Retinal pigment epithelial cell (primary cell): ENCODE data around the gene DUSP7.

ENCODE experiments used
- DNase-seq: peaks from one replicate; pipeline ENCODE4 v3.0.0-alpha.2; 2010; ENCODE audit warnings: low read depth
- H3K4me3 ChIP-seq: 2 replicates; pipeline ENCODE4 v1.5.1; 2011; ENCODE audit warnings: mild to moderate bottlenecking, low read length, control low read depth, moderate library complexity
- CTCF ChIP-seq: conservative IDR thresholded peaks from 2 replicates; pipeline ENCODE4 v1.5.1; 2011; ENCODE audit warnings: low read depth, low read length, control low read depth, inconsistent platforms

DUSP7 gene

GRCh38 chr3:52025453-52025852 is 30.9 kb downstream of the DUSP7 start:
- DNase-seq, result no peak
- no peak overlapping the region for H3K4me3 ChIP-seq
- TF ChIP-seq CTCF, result no peak

GRCh38 chr3:52024765-52025452 is 31.5 kb downstream of the DUSP7 start:
- DNase-seq, result no peak
- H3K4me3 ChIP-seq, result no peak overlapping the region
- TF ChIP-seq CTCF, result no peak

DNA sequence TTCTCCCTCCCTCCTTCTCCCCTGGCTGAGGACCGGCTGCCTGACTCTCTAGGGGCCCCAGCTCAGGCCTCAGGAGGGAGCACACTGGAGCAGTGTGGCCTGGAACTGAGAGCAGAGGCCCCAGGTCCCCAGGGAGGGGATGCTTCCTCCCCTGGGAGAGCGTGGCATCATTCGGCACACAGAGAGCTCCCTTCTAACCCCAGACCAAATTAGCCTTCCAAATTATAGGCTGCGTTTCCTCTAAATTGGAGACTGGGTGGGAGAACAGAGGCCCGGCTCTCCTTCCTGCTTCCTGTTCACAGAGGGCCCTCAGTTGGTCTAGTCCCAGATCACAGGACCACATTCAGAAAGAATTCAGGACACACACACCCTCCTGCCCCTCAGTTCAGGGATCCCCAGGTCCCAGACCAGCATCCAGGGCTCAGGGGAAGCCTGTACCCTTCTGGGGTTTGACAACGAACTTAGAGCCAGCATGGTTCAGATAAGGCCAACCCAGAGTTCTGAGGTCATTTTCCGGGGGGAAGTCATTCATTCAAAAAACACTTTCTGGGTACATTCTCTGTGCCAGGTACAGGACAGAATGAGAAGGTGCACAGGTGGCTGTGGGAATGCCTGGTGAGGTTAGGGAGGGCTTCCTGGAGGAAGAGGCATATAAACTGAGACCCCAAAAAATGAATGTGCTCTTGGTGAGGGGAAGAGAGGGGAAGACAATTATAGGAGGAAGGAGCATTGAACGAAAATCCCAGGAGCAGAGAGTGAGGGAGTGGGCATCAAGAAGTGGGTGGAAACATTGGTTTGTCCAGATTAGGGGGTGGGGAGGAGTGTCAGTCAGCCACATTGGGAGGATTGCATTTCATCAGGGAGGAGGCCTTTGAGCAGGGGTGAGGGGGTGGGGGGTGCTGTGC is 32.3 kb downstream of the DUSP7 start:
- no peak for DNase-seq
- no peak overlapping the region for H3K4me3 ChIP-seq
- TF ChIP-seq CTCF, result no peak

DNA sequence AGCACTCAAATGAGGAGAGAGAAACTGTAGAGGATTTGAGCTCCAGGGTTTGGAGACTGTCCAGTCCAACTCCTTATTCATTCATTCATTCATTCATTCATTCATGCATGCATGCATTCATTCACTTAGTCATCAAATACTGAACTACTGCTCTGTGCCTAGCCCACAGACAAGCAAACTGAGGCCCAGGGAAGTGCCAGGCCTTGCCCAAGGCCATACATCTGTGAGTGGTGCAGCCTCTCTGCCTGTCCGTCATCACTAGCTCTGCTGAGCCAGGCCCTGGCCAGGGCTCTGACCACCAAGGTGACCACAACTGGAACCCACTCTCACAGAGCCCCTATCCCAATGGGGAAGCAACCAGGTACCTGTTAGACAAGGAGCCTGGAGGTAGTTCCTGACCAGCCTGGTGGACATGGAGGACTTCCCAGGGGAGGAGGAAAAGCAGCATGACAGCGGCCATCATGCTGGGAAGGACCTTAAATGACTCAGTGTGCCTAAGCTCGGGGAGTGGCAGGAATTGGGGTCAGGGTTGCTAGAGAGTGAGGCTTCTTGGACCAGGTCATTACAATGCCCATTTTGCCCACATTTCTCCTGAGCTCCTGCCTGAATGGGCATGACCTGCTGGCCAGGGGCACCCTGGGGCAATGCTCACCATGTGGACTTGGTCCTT is 33.1 kb downstream of the DUSP7 start:
- no peak for DNase-seq
- H3K4me3 ChIP-seq, result no peak overlapping the region
- no peak for TF ChIP-seq CTCF

DNA sequence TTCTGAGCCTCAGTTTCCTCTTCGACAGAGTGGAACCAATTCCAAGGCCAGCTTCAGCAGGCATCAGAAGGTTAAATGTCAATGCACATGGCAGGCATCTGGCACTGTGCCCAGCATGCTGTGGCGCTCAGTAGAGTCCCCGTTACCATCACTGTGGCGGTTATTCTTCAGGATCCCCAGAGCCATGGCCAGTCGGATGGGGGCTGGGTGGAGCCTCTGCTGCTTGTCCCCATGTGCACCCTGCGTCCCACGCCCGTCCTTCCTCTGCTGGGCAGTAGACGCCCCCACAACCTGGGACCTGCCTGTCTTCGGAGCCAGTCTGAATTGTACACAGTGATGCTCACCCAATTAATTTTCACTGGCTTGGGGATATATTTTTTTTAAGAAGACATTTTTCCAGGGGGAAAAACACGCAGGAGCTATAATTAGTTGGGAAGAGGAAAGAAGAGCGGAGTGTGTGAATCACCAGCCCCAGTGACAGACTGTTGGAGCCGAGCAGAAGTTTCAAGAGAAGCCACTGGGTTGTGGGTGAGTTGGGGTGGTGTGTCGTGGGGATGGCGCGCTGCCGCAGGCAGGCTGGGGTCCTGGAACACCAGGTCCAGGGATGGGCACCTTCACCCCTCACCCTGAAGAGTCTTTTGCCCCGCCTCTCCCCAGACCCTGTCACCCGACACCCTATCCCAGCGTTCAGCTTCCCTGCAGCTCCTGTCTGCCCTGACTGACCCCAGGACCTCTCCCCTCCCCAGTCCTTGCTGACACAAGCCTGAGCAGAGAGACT is 33.9 kb downstream of the DUSP7 start:
- no peak overlapping the region for H3K4me3 ChIP-seq
- TF ChIP-seq CTCF, result no peak
- no peak for DNase-seq

DNA sequence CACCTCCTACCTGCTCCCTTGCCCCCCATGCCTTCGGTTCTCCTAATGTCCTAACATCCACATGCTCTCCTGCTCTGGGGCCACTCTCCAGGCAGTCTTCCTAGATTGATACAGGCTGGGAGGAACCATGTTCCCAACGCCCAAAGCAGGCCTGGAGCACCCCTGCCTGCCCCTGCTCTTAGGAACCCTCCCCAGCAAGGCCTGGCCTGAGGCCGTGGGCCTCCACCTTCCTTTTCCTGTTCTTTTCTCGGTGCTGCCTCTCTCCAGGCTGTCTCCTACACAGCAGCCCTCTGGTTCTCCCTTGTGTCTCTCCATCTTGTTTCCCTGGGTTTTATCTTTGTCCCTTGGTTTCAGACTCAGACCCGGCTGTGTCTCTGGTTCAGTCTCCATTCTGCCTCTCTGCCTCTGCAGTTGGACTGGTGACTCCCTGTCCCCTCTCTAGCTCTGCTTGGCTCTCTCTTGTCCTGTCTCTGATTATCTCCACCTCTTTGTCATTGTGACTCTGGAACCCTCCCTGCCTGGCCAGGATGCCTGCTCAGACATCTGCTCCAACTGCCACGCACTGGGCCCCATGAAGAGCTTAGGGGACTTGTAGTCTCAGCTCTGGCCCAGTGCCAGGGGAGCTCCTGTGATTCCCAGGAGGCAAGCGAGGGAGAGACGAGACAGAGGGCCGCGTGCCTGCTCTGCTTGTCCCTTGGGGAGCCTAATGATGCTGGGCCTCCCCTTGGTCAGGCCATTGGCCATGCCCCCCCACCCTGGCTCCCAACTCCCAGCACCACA is 34.7 kb downstream of the DUSP7 start:
- no peak for TF ChIP-seq CTCF
- DNase-seq, result no peak
- no peak overlapping the region for H3K4me3 ChIP-seq
